ENCODE measurements around the gene MEX3C.

MEX3C gene

DNA sequence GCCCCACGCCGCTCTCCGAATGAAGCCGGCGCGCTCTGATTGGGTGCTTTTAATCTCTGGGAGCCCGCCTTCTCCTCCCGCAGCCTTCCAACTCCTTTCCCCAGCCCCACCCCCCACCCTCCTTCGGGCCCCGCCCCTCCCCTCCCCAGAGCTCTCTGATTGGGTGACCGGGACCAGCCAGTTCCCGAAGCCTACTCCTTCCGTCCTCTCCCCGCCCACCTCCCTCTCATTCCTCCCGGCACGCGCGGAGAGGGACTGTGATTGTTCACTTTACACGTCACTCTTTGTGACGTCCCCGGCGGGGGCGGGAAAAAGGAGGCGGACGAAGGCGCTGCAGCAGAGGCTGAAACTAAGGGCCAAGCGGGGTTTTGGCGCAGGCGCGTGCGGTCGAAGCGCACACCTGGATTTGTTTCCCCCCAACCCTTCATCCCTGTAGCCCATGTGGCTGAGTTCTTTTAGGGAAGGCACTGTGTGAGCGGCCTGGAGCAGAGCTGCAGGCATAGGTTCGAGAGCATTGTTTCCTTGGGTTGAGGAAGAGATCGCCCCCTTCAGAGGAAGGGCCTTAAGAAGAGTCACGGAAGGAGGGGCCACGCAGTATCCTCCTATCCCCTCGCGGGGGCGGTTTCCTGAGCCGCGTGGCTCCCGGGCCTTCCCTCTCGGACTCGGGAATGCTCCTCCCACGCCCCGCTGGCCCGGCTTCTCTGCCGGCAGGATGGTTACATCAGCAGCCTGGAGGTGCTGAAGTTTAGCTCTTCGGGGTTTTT lies at the start of gene MEX3C:
MEX3C (minus strand) TSS at position 21 of the 764 bp plus-strand sequence. CDS start 361 bp downstream, outside the sequence.
- peak; percentile 97 for DNase-seq (ENCODE audit: low spot score)

DNA sequence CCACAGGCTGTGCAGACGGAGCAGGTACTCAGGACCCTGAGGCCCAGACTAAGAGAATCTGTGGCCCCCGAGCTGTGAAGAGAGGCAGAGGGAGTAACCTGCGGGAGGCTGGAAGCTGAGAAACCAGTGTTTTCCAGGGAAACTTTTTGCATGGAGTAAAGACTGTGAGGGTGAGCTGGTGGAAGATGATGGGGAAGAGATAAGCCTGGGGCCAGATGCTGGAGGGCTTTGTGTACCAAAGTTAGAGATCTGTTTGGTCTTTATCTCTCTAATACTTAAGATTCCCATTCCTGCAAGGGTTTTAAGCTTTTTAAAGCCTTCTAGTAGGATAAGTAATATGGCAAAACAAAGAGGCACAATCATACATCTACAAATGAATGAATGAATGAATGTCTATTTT lies 43.7 kb upstream of the MEX3C start:
- DNase-seq (ENCODE audit: low spot score): no peak

DNA sequence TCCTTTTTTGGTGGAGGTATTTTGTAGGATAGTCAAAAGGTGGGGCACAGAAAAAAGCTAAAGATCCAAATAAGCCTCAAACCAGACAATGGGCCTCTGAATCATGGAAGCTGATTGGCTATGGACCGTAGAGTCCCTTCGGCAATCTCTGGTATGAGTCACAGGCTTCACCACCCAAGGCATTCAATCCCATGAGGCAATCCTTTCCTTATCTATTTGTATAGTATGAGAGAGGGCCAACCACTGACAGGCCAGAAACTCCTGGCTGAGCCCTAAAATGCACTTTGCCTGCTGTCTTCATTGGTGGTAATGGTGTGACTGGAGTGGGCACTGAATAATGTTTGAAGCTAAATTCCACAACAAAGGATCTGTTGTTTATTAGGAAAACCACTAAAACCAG lies 38.7 kb upstream of the MEX3C start:
- DNase-seq (ENCODE audit: low spot score): no peak

DNA sequence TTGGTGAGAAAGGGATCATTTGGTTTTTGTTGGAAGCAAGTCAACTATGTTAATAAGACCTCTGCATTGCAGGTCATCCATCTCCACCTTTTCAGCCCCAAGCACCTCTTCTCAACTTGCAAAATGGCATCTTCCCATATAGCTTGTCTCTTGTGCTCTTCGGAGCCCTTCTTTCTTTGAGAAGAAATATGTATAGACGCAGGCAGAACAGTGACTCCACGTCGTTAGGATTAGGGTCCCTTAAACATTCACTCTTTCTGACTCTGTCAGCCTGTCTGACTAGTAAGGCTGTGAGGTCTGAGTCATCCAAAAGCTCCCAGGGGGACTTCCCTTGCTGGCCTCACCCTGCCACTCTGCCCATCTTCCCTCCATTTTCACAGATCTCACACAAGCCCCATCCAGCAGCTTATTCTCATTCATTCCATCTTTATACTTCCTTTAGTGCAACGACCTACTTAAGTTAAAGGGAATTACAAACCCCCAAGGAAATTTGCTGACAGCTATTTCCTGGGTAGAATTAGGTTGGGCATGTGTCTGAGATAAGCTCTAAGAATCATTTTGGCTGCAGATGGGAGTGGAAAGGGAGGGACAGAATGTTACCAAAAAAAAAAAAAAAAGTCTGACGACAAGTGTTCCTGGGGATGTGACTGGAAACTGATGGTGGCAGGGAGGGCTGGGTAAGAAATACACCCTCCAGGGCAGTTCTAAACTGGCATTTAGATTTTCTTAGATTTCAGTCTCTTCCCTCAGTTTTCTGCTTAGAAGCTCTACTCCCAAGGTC lies 37.7 kb upstream of the MEX3C start:
- DNase-seq (ENCODE audit: low spot score): no peak

DNA sequence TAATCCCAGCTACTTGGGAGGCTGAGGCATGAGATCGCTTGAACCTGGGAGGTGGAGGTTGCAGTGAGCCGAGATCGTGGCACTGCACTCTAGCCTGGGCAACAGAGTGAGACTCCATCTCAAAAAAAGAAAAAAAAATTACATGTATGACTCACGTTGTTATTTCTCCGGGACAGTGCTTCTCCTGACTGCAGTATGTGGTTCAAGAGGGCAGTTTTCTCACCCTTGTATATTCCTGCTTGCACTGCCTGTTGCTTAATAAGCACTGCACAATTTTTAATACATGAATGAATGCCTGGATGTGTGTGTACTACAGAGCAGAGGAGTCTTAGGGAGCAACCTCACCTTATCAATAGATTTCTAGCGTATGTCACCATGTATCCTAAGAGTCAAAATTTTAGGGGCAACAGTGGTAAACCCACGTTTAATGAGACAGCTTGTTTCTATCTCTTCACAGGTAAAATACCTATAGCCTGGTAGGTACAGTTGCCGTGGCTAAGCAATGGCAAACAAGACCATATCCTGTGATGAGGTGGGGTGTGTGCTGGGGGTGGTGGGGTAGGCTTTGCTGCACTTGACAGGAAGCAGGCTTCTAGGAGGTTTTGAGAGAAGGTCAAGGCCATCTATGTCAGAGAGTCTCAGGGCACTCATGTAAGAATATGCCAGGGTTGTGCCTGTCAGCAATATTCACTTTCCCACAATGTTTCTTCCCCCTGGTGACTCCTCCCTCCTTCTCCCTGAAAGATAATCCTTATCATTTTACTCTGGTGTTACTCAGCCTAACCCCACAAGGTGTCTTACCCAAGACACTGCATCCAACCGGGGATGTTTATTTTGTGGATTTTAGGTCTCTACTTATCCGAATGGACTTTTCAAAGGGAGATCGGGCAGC lies 36.9 kb upstream of the MEX3C start:
- no peak for DNase-seq (ENCODE audit: low spot score)

DNA sequence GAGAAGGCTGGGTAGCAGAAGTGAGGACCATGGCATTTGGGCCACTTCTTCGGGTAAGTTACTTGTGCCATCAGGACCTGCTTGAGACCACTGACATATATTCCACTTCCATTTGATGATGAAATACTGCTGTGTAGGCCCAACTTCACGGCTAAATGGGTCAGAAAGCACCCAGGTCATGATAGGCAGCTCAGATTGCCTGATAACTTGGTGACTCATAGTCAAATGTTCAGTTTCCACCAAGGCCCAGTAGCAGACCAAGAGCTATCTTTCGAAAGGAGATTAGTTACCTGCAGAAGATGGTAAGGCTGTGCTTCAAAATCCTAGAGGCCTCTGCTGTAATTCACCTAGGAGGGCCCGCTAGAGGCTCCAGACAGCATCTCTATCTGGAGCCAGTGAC lies 31.8 kb upstream of the MEX3C start:
- no peak for DNase-seq (ENCODE audit: low spot score)

DNA sequence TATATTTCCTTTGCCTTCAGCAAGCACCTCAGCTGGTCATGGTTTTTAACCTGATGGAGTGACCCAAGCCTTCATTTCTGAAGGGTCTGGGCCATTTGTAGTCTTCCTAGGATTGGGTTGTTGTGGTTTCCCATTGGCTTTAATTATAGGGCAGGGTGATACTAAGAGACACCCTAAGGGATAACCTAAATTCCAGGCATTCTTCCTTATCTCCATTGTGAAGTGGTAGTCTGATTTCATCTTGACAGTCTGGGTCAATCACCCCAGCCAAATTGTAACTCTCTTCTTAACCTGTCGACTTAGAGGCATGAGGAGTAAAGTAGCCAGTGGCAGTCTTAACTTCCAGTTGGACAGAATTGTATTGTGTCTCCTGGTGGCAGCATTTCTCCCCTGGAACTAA lies 30.2 kb upstream of the MEX3C start:
- DNase-seq (ENCODE audit: low spot score): no peak

DNA sequence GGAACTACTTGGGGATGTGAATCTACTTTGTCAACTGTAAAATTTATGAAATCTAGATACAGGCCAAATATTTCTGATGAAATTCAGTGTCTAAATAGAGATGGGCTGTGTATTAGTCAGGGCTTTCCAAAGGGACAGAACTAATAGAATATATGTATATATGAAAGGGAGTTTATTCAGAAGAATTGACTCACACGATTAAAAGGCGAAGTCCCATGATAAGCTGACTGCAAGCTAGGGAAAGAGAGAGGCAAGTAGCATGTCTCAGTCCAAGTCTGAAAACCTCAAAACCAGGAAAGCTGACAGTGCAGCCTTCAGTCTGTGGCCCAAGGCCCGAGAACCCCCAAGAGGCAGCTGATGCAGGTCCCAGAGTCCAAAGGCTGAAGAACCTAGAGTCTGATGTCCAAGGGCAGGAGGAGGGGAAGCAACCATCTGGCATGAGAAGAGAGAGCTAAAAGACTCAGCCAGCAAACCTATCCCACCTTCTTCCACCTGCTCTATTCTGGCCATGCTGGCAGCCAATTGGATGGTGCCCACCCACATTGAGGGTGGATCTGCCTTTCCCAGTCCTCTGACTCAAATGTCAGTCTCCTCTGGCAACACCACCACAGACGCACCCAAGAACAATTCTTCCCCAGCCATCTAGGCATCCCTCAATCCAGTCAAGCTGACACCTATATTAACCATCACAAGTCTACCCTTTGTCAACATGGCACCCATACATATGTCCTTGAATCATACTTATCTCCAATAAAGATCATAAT lies 29.3 kb upstream of the MEX3C start:
- DNase-seq (ENCODE audit: low spot score): no peak

DNA sequence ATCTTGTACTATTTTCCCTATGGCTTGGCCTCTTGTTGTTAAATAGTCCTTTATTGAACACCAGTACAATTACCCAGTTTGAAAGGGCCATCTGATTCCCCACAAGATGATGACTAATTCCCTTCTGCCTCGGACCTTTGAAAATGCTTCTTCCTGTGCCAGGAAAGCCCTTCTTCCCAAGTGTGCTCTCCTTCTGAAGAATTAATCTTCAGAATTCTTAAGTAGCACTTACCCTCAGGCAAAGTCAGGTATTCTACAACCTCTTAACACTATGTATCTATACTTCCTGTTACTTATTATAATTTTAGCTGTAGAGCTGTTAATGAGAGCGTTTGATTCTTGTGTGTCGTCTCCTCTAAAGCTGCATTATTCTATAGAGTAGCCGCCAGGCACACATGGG lies 28.6 kb upstream of the MEX3C start:
- DNase-seq (ENCODE audit: low spot score): no peak

DNA sequence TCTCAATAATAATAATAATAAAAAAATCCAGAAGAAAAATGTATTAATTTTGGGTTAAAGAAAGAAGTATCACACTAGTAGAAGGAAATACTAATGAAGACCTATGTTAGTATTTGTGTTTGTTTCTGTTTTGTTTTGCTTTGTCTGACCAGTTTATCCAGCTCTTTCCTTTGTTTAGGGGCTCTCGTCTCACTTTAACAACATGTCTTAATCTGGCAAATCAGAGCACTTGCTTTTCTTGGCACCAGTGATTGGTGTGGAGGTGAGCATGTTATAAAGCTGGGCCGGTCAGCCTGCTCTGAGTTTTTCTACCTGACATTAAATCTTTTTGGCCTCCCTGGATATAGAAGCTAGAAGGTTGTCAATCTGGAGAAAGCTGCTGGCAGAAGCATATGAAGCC lies 15.1 kb upstream of the MEX3C start:
- no peak for DNase-seq (ENCODE audit: low spot score)

DNA sequence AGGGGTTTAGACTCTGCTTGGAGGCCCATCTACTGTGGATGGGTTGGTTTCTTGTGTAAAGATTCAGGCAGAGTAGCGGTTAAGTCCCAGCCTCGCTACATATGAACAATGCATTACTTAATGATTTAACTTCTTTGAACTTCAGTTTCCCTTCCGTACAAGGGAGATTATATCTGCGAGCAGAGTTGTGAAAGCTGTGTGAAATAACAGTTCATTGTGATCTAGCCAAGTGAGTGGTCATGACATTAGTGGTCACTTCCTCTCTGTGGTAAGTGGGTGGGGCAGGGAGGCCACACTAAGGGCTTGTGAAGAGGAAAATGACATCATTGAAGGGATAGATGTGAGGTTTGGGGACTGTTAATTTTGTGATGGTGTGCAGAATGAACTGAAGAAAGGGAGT lies 14.1 kb upstream of the MEX3C start:
- no peak for DNase-seq (ENCODE audit: low spot score)

DNA sequence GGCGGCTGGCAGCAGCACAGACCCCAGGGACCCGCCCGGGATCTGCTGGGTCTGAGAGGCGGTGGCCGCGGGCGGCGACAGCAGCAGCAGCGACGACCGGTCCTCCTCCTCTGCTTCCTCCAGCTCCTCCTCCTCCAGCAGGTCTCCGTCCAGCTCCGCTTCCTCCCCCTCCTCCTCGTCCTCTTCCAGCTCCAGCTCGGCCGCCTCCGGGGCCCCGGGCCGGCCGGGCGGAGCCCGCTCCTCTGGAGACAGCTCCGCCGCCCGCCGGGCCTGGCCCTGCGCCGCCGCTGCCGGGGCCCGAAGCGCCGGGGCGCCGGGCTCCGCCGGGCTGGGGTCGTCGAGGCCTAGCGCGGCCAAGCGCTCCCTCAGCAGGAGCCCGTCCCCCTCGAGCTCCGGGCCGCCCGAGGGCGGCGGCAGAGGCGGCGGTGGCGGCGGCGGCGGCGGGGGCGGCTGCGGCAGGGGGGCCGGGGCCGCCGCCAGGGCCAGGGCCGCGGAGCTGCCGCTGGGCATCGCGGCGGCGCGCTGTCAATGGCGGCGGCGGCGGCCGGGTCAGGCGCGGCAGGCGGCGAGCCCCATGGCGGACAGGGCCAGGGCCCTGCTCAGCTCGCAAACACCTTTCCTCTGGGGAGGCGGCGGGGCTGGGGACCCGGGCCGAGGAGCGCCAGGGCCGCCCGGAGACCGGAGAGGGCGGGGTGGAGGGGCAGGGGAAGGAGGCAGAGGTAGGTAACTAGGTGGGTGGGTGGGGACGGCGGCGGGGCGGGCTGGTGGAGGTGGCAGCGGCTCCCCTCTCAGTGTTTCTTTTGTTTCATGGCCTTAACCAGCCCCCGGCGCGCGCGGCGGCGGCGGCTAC lies 445 bp downstream of the MEX3C start:
- DNase-seq (ENCODE audit: low spot score): peak; percentile 71

DNA sequence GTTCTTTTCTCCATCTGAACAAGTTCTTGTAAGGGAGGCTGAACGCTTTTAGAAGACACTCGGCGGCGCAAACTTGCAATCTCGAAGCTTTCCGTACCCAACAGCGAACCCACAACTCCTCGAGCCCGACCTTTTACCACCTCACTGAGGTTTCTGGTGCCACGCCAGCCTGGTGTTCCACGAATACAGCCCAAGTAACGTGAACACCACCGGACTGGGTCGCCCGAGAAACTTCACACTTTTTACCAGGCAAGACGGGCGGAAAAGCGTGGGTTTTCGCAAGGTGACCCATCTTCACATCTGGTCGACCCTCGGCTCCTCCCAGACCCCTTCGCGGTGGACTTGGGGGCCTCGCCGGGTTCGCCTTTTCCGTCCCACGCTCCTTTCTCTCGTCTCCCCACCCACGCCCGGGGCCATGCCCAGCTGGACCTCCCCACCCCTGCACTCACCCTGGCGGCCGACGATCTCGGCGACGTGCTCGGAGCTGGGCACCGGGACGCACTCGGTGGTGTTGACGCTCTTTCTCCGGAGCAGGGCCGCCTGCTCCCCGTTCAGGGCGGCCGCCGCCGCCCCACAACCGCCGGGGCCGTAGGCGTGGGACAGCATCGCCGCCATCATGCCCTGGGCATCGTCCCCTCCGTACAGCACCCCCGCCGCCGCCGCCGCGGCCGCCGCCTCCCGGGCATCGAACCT lies 1.2 kb downstream of the MEX3C start:
- DNase-seq (ENCODE audit: low spot score): peak; percentile 34

DNA sequence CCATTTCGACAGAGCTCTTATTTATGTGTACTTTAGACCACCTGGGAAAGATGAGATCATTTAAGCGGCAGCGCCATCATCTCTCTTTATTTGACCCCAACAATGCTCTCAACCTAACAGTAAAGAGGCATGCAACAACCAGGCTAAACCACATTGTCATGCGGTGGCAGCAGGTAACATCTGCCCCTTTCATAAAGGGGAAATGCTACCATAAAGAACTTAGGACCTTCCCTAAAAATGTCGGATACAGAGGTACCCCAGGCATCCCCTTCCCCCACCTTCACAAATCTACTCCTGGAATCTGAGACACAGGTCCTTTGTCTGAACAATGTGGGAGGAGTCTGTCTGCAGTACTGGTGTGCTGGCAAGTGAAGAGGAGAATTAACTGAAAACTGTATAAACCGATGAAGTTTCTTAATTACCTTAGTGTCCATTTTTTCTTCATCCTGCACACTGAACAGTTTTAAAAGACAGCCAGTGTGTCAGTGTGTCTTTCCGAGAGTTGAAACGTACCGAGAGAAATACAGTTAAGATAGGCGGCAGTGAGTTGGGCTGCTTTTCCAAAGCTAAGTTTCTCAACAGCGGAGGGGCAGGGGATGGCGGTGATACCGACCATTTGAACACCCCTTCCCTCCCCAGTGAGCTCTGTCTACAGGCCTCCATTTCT lies 1.9 kb downstream of the MEX3C start:
- DNase-seq (ENCODE audit: low spot score): peak; percentile 58

DNA sequence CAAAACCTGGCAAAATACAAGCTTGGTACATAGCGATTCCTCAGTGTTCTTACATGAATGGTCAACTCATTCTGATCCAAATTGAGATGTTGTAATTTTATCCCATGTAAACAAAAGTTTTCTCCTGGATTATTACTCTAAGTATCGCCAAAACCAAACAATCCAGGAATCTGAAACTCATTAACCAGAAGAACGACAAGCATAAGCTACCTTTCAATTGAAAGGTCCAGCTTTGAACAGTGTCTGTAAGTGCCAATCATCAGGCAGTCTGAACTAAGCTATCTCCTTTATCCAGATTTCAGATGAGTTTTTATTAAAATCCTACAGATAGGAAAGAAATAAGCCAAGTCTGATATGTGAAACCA lies 2.4 kb downstream of the MEX3C start:
- no peak for DNase-seq (ENCODE audit: low spot score)

DNA sequence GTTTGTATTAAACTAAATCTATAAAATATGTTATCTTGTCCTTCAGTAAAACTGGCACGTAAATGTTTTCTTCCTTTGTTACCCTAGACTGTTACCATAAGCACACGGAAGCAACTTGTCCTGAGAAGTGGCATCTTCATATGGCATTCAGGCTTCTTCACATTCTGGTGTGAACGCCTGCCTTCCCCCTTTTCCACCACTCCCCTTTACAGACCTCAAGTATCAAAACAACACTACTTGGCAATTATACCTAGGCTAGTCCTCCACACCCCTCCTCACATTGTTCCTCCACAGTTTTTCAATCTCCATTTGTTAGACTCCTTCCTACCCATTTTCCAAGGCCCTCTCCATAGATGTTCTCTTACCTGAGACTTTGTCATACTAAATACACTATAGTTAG lies 2.9 kb downstream of the MEX3C start:
- DNase-seq (ENCODE audit: low spot score): no peak

DNA sequence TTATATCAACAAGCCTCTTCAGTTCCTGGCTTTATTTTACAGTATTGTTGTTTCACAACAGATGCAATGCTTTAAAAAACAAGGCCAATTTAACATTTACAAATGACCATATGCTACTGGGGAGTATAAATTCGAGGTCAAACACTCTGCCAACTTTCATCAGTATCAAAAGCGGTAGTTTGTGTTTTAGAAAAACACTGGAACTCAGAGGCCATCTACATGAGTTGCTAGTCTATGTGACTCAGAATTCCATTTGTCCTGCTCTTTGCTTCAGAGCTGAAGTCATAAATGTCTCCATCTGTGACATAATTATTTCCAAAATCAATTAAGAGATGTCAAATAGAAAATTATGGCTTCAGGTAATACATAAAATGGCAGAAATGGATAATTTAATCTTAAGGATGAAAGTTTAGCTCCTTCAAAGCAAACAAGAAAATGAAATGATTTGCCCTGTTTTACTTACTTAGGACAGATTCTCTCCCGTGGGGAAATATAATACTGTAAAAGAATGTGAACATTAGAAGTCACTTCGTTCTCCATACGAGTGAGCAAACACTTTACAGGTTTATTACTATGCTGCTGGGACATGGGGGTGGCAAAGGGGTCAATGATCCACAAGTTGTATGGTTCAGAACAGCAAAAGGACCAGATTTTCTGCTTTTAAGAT lies 3.7 kb downstream of the MEX3C start:
- no peak for DNase-seq (ENCODE audit: low spot score)

DNA sequence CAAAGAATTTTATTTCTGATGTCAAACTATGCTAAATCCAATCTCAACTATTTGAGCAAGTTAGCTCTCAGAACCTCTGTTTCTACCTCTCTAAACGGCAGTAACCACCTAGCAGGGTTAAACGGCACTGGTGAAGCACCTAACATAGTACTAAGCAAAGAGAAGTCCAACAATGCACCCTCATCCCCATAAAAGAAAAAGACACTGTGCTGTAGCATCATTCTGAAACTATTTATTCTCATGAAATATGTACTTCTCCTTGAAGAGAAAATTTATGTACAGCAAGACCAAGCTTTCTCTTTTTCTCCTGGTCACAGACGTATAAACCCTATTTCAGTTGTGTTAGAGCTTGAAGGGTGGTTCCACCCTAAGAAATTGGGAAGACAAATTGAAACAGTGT lies 4.8 kb downstream of the MEX3C start:
- DNase-seq (ENCODE audit: low spot score): no peak

DNA sequence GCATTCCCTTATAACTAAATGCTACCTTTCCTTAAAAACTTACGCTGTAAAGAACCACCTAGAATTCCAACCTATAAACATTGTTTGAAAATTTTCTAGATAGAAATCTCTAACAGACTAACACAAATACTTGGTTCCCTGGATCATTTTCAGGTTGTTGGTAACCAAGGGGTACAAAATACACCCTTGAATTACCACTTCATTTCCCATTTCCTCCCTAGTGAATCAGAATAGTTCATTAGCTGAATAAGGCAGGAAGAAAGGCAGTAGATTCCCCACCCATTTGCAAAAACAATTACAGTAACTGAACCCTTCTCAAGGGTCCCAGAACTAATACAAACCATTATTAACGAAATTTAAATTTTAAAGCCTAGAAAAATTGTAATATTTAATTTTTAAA lies 5.5 kb downstream of the MEX3C start:
- DNase-seq (ENCODE audit: low spot score): no peak
